H9 (cell line): Measurements from ENCODE around the gene TRIM50. TPM values are rescaled to one million over a fixed set of nuclear protein-coding genes. Genes with fewer than 3 reads are reported as not detected.
A peak's percentile ranks its signal among the peaks of the same experiment; 100 is the strongest.

Experiments
- DNase-seq: peaks from one replicate; pipeline ENCODE4 v3.0.0-alpha.2; 2017
- H2AFZ ChIP-seq: one replicate; pipeline ENCODE4 v1.6.1; 2013; ENCODE audit warnings: mild to moderate bottlenecking, low read length, control low read depth, moderate library complexity
- H2AK5ac ChIP-seq: 2 replicates; pipeline ENCODE4 v1.6.1; 2013; ENCODE audit warnings: low read length, control low read depth, mixed read lengths; ENCODE audit not compliant: insufficient read length
- H2BK120ac ChIP-seq: one replicate; pipeline ENCODE4 v1.6.1; 2013; ENCODE audit warnings: low read depth, mild to moderate bottlenecking, low read length, control low read depth, inconsistent platforms; ENCODE audit not compliant: poor library complexity, severe bottlenecking
- H2BK12ac ChIP-seq: 2 replicates; pipeline ENCODE4 v1.6.1; 2013; ENCODE audit warnings: low read length, control low read depth, mixed read lengths, low read depth; ENCODE audit not compliant: insufficient read length
- H2BK15ac ChIP-seq: 2 replicates; pipeline ENCODE4 v1.6.1; 2013; ENCODE audit warnings: low read depth, low read length, control low read depth
- H2BK20ac ChIP-seq: one replicate; pipeline ENCODE4 v1.6.1; 2013; ENCODE audit warnings: low read depth, mild to moderate bottlenecking, low read length, control low read depth, inconsistent platforms; ENCODE audit not compliant: poor library complexity, severe bottlenecking
- H2BK5ac ChIP-seq: 2 replicates; pipeline ENCODE4 v1.6.1; 2013; ENCODE audit warnings: low read length, control low read depth, mixed read lengths; ENCODE audit not compliant: insufficient read length
- H3K14ac ChIP-seq: 2 replicates; pipeline ENCODE4 v1.6.1; 2013; ENCODE audit warnings: low read length, control low read depth; ENCODE audit not compliant: insufficient read depth
- H3K18ac ChIP-seq: 2 replicates; pipeline ENCODE4 v1.6.1; 2013; ENCODE audit warnings: low read depth, mild to moderate bottlenecking, mixed read lengths, low read length, control low read depth; ENCODE audit not compliant: insufficient read length
- H3K23ac ChIP-seq: 2 replicates; pipeline ENCODE4 v1.6.1; 2013; ENCODE audit warnings: low read length, control low read depth, mixed read lengths, low read depth; ENCODE audit not compliant: insufficient read length
- H3K23me2 ChIP-seq: 2 replicates; pipeline ENCODE4 v1.6.1; 2013; ENCODE audit warnings: low read depth, mild to moderate bottlenecking, mixed read lengths, low read length, control low read depth; ENCODE audit not compliant: insufficient read length, poor library complexity, severe bottlenecking
- H3K27ac ChIP-seq: 2 replicates; pipeline ENCODE4 v1.5.1; 2013; ENCODE audit warnings: low read length, control low read depth, mixed read lengths, low read depth; ENCODE audit not compliant: insufficient read length
- H3K27me3 ChIP-seq: 2 replicates; pipeline ENCODE4 v1.6.1; 2013; ENCODE audit warnings: low read length, control low read depth, inconsistent platforms; ENCODE audit not compliant: insufficient read depth
- H3K4ac ChIP-seq: 2 replicates; pipeline ENCODE4 v1.6.1; 2013; ENCODE audit warnings: low read depth, mild to moderate bottlenecking, control low read depth, inconsistent platforms, low read length, moderate library complexity
- H3K4me1 ChIP-seq: 2 replicates; pipeline ENCODE4 v1.6.1; 2013; ENCODE audit warnings: low read length, control low read depth, inconsistent platforms; ENCODE audit not compliant: insufficient read depth
- H3K4me2 ChIP-seq: 2 replicates; pipeline ENCODE4 v1.6.1; 2013; ENCODE audit warnings: low read length, control low read depth, mixed read lengths; ENCODE audit not compliant: insufficient read length, insufficient read depth
- H3K56ac ChIP-seq: 2 replicates; pipeline ENCODE4 v1.6.1; 2013; ENCODE audit warnings: low read depth, mild to moderate bottlenecking, mixed read lengths, low read length, control low read depth; ENCODE audit not compliant: insufficient read length
- H3K79me1 ChIP-seq: 2 replicates; pipeline ENCODE4 v1.6.1; 2013; ENCODE audit warnings: low read depth, mild to moderate bottlenecking, moderate library complexity, low read length, control low read depth, inconsistent platforms; ENCODE audit not compliant: insufficient read depth, poor library complexity, severe bottlenecking
- H3K79me2 ChIP-seq: 2 replicates; pipeline ENCODE4 v1.6.1; 2013; ENCODE audit warnings: low read length, control low read depth, inconsistent platforms; ENCODE audit not compliant: insufficient read depth
- H3K9ac ChIP-seq: 2 replicates; pipeline ENCODE4 v1.6.1; 2013; ENCODE audit warnings: low read length, control low read depth, mixed read lengths; ENCODE audit not compliant: insufficient read length; ENCODE audit errors: extremely low read depth
- H3K9me3 ChIP-seq: one replicate; pipeline ENCODE4 v1.6.1; 2013; ENCODE audit warnings: low read depth, low read length, inconsistent platforms; ENCODE audit not compliant: control insufficient read depth
- H3T11ph ChIP-seq: one replicate; pipeline ENCODE4 v1.6.1; 2013; ENCODE audit warnings: mild to moderate bottlenecking, low read length, control low read depth, inconsistent platforms
- H4K20me1 ChIP-seq: one replicate; pipeline ENCODE4 v1.6.1; 2013; ENCODE audit not compliant: control insufficient read depth, insufficient read length, insufficient read depth
- H4K5ac ChIP-seq: 2 replicates; pipeline ENCODE4 v1.6.1; 2013; ENCODE audit warnings: low read depth, mild to moderate bottlenecking, mixed read lengths, low read length, control low read depth; ENCODE audit not compliant: insufficient read length
- H4K8ac ChIP-seq: replicated peaks from 2 replicates; pipeline ENCODE4 v1.6.1; 2013; ENCODE audit warnings: low read length, control low read depth, mixed read lengths, low read depth; ENCODE audit not compliant: insufficient read length
- H4K91ac ChIP-seq: 2 replicates; pipeline ENCODE4 v1.6.1; 2013; ENCODE audit warnings: low read depth, mild to moderate bottlenecking, moderate library complexity, mixed read lengths, low read length, control low read depth; ENCODE audit not compliant: insufficient read length
- H3K27ac Mint-ChIP-seq, 3 experiments: 2 replicates in 2 of 3; 3 replicates in 1 of 3; pipeline ENCODE4 v1.8.0; 2020 to 2021; ENCODE audit warnings: mixed read lengths in 3 of 3, mild to moderate bottlenecking in 1 of 3, moderate library complexity in 1 of 3
- H3K27me3 Mint-ChIP-seq: 2 replicates; pipeline ENCODE4 v1.8.0; 2021; ENCODE audit warnings: low read depth, mild to moderate bottlenecking, moderate library complexity, mixed read lengths
- H3K36me3 Mint-ChIP-seq, 3 experiments: 2 replicates in 2 of 3; 3 replicates in 1 of 3; pipeline ENCODE4 v1.8.0; 2020 to 2021; ENCODE audit warnings: low read depth in 3 of 3, mixed read lengths in 3 of 3; ENCODE audit not compliant: insufficient read depth in 1 of 3
- H3K4me1 Mint-ChIP-seq, 2 experiments: 2 replicates each; pipeline ENCODE4 v1.8.0; 2020; ENCODE audit warnings: mixed read lengths in 2 of 2
- H3K4me3 Mint-ChIP-seq, 2 experiments: 2 replicates in 1 of 2; 3 replicates in 1 of 2; pipeline ENCODE4 v1.8.0; 2020 to 2021; ENCODE audit warnings: mild to moderate bottlenecking in 2 of 2, mixed read lengths in 2 of 2, moderate library complexity in 1 of 2
- H3K9me3 Mint-ChIP-seq, 2 experiments: 2 replicates in 1 of 2; 3 replicates in 1 of 2; pipeline ENCODE4 v1.8.0; 2020; ENCODE audit warnings: mild to moderate bottlenecking in 2 of 2, mixed read lengths in 2 of 2, moderate library complexity in 1 of 2
- WGBS: extraction: QIAGEN DNeasy Blood & Tissue Kit; methylation state at CpG from one replicate; pipeline ENCODE4 v1.1.7; 2013; ENCODE audit warnings: missing lambda C conversion rate, low lambda C conversion rate, mixed read lengths; ENCODE audit not compliant: insufficient read length; ENCODE audit errors: extremely low coverage; 5-methylcytosine and 5-hydroxymethylcytosine counted together
- total RNA-seq: library from RNA; stranded (reverse); gene quantifications from 2 replicates; pipeline ENCODE4 v1.2.1, GENCODE V29; 2021
- TF ChIP-seq, protein P1 (sequence below): fragments of 200-600 bp; sonication (generic); conservative IDR thresholded peaks from 3 replicates; pipeline ENCODE4 v1.8.0; 2021; ENCODE audit warnings: antibody characterized with exemption, mild to moderate bottlenecking

Gene TRIM50
- total RNA-seq, 1 experiment from 2014 or later = not detected

DNA sequence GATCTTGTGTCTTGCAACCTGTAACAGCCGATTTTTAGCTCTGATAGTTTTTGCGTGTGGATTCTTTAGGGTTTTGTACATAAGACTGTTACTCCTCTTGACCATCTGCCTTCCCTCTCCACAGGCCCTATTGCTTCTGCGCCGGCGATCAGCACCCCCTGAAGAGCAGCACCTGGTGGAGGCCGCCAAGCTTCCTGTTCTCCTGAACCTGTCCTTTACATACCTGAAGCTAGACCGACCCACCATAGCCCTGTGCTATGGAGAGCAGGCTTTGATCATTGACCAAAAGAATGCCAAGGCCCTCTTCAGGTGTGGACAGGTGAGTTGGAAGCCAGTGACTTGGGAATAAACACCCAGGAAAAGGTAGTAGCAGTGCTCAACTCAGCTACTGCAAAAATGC is 12.6 kb upstream of the TRIM50 start:
- Histone ChIP-seq H4K91ac (no peak overlapping the region), H3K23ac (no peak overlapping the region), H3K56ac (no peak overlapping the region), H2AK5ac (no peak overlapping the region), H3K27me3 (no peaks in the 10 kb centered on the region), H3K9ac (no peak overlapping the region), H4K8ac (no peak overlapping the region), H4K5ac (no peak overlapping the region), H3T11ph (no peak overlapping the region), H3K4ac (no peak overlapping the region), H3K23me2 (no peaks in the 10 kb centered on the region), H3K4me1 (peaks cover 2% of the 10 kb centered on the region; the same call in 1 of the 2 replicates), H3K27ac (no peak overlapping the region), H2AFZ (no peak overlapping the region), H3K14ac (no peak overlapping the region), H2BK15ac (no peak overlapping the region), H3K79me2 (no peaks in the 10 kb centered on the region), H3K9me3 (no peaks in the 10 kb centered on the region), H2BK5ac (no peak overlapping the region), H4K20me1 (no peaks in the 10 kb centered on the region), H2BK12ac (no peak overlapping the region), H3K18ac (no peak overlapping the region), H2BK20ac (no peak overlapping the region), H2BK120ac (no peak overlapping the region), H3K4me2 (no peak overlapping the region), H3K79me1 (no peaks in the 10 kb centered on the region)
- peak; percentile 79 for DNase-seq
- H3K27ac Mint-ChIP-seq = no peak overlapping the region; a peak in 1 of 7 replicates
- H3K27me3 Mint-ChIP-seq = peaks cover 5% of the 10 kb centered on the region; the same call in 1 of the 2 replicates
- TF ChIP-seq, protein P1, sequence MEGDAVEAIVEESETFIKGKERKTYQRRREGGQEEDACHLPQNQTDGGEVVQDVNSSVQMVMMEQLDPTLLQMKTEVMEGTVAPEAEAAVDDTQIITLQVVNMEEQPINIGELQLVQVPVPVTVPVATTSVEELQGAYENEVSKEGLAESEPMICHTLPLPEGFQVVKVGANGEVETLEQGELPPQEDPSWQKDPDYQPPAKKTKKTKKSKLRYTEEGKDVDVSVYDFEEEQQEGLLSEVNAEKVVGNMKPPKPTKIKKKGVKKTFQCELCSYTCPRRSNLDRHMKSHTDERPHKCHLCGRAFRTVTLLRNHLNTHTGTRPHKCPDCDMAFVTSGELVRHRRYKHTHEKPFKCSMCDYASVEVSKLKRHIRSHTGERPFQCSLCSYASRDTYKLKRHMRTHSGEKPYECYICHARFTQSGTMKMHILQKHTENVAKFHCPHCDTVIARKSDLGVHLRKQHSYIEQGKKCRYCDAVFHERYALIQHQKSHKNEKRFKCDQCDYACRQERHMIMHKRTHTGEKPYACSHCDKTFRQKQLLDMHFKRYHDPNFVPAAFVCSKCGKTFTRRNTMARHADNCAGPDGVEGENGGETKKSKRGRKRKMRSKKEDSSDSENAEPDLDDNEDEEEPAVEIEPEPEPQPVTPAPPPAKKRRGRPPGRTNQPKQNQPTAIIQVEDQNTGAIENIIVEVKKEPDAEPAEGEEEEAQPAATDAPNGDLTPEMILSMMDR = no peak
- whole genome bisulfite sequencing = no CpG with 5 or more reads among the region's 7 CpGs
- peaks cover 17 to 23% of the 10 kb centered on the region in 2 experiments for H3K4me1 Mint-ChIP-seq
- no peaks in the 10 kb centered on the region; a peak in 1 of 7 replicates for H3K36me3 Mint-ChIP-seq
- H3K9me3 Mint-ChIP-seq = no peaks in the 10 kb centered on the region
- H3K4me3 Mint-ChIP-seq = no peak overlapping the region
